GM23338 (cell line): Measurements from ENCODE around the gene SNX11. TPM values are rescaled to one million over a fixed set of nuclear protein-coding genes. Genes with fewer than 3 reads are reported as not detected.

ENCODE experiments used
- ATAC-seq: fragments of 200-7000 bp; cut with Tn5 transposase; 3 replicates; pipeline ENCODE4 v1.9.1; 2020
- DNase-seq: peaks from one replicate; pipeline ENCODE4 v3.0.0-alpha.2; 2015; ENCODE audit warnings: low spot score
- H2AFZ ChIP-seq: fragments of 200-600 bp; sonication (generic); 2 replicates; pipeline ENCODE4 v1.8.0; 2016; ENCODE audit warnings: antibody characterized with exemption, mild to moderate bottlenecking, moderate library complexity
- H3F3A ChIP-seq: fragments of 200-600 bp; sonication (generic); replicated peaks from 2 replicates; pipeline ENCODE4 v1.8.0; 2017; ENCODE audit warnings: antibody characterized with exemption, mixed run types, low read depth
- H3K27ac ChIP-seq: fragments of 200-600 bp; sonication (generic); 2 replicates; pipeline ENCODE4 v1.6.1; 2016; ENCODE audit warnings: low read depth
- H3K27me3 ChIP-seq: fragments of 200-600 bp; sonication (generic); 2 replicates; pipeline ENCODE4 v1.8.0; 2016; ENCODE audit warnings: mild to moderate bottlenecking, mixed run types, moderate library complexity; ENCODE audit not compliant: insufficient read depth
- H3K36me3 ChIP-seq: fragments of 200-600 bp; sonication (generic); 2 replicates; pipeline ENCODE4 v1.8.0; 2016; ENCODE audit warnings: mild to moderate bottlenecking; ENCODE audit not compliant: insufficient read depth
- H3K4me1 ChIP-seq: fragments of 200-600 bp; sonication (generic); 2 replicates; pipeline ENCODE4 v1.8.0; 2016; ENCODE audit warnings: mild to moderate bottlenecking, moderate library complexity; ENCODE audit not compliant: insufficient read depth
- H3K4me2 ChIP-seq: fragments of 200-600 bp; sonication (generic); 2 replicates; pipeline ENCODE4 v1.7.1; 2017; ENCODE audit warnings: mixed run types
- H3K4me3 ChIP-seq: fragments of 200-600 bp; sonication (generic); 2 replicates; pipeline ENCODE4 v1.6.1; 2016; ENCODE audit warnings: mixed run types
- H3K79me2 ChIP-seq: fragments of 200-600 bp; sonication (generic); replicated peaks from 2 replicates; pipeline ENCODE4 v1.8.0; 2017; ENCODE audit warnings: mild to moderate bottlenecking; ENCODE audit not compliant: insufficient read depth
- H3K9me2 ChIP-seq: fragments of 200-600 bp; sonication (generic); 2 replicates; pipeline ENCODE4 v1.8.0; 2017; ENCODE audit not compliant: insufficient read depth
- H4K20me1 ChIP-seq: fragments of 200-600 bp; sonication (generic); replicated peaks from 2 replicates; pipeline ENCODE4 v1.8.0; 2017; ENCODE audit warnings: mild to moderate bottlenecking; ENCODE audit not compliant: insufficient read depth
- H3K27ac Mint-ChIP-seq: 2 replicates; pipeline ENCODE4 v1.8.0; 2020; ENCODE audit warnings: inconsistent platforms, mild to moderate bottlenecking, moderate library complexity, mixed read lengths
- H3K27me3 Mint-ChIP-seq: 3 replicates; pipeline ENCODE4 v1.8.0; 2022; ENCODE audit warnings: low read depth, mild to moderate bottlenecking, moderate library complexity, mixed read lengths, inconsistent platforms; ENCODE audit not compliant: insufficient read depth, poor library complexity
- H3K36me3 Mint-ChIP-seq: 3 replicates; pipeline ENCODE4 v1.8.0; 2021; ENCODE audit warnings: low read depth, mild to moderate bottlenecking, inconsistent platforms, moderate library complexity, mixed read lengths
- H3K4me1 Mint-ChIP-seq: 3 replicates; pipeline ENCODE4 v1.8.0; 2020; ENCODE audit warnings: mild to moderate bottlenecking, inconsistent platforms, mixed read lengths
- H3K4me3 Mint-ChIP-seq: 3 replicates; pipeline ENCODE4 v1.8.0; 2021; ENCODE audit warnings: moderate library complexity, mild to moderate bottlenecking, inconsistent platforms, mixed read lengths
- H3K9me3 Mint-ChIP-seq: 3 replicates; pipeline ENCODE4 v1.8.0; 2020; ENCODE audit warnings: moderate library complexity, mild to moderate bottlenecking, inconsistent platforms, mixed read lengths
- CREB1 ChIP-seq: fragments of 250-450 bp; sonication (Bioruptor Pico); IDR thresholded peaks from 2 replicates; pipeline ENCODE4 v1.5.0; 2020; ENCODE audit warnings: low read depth, mild to moderate bottlenecking, moderate library complexity
- CTCF ChIP-seq, 2 experiments: fragments of 200-600 bp in 1 of 2; sonication (generic) in 1 of 2; conservative IDR thresholded peaks; 2 replicates each; pipeline versions ENCODE4 v1.5.1 to v1.6.1; 2016 to 2017; ENCODE audit warnings: antibody characterized with exemption in 2 of 2, low read depth in 2 of 2, mild to moderate bottlenecking in 2 of 2, moderate library complexity in 1 of 2
- ETS1 ChIP-seq: IDR thresholded peaks from 2 replicates; pipeline ENCODE4 v1.6.1; 2016; ENCODE audit warnings: antibody characterized with exemption
- EZH2phosphoT487 ChIP-seq: fragments of 200-600 bp; sonication (generic); IDR thresholded peaks from one replicate; pipeline ENCODE4 v1.8.1; 2018; ENCODE audit warnings: antibody characterized with exemption; ENCODE audit not compliant: unreplicated experiment
- JUNB ChIP-seq: IDR thresholded peaks from one replicate; pipeline ENCODE4 v1.6.1; 2016; ENCODE audit warnings: antibody characterized with exemption; ENCODE audit not compliant: unreplicated experiment
- POLR2AphosphoS5 ChIP-seq: IDR thresholded peaks from 2 replicates; pipeline ENCODE4 v1.6.1; 2016; ENCODE audit warnings: antibody characterized with exemption, low read depth
- ZNF114 ChIP-seq: fragments of 250-450 bp; sonication (Bioruptor Pico); IDR thresholded peaks from 2 replicates; pipeline ENCODE4 v1.5.0; 2020; ENCODE audit warnings: mild to moderate bottlenecking, moderate library complexity
- polyA plus RNA-seq: library from polyadenylated mRNA; unstranded; fragments of >200 nt; fragmentation: Nextera tagmentation; extraction: Ambion mirVana; gene quantifications from 2 replicates; pipeline ENCODE4 v1.2.1, GENCODE V29; 2016
- total RNA-seq: library from RNA; depleted of rRNA; stranded (reverse); fragments of >200 nt; shearing (Covaris generic); gene quantifications from 2 replicates; pipeline ENCODE4 v1.2.3, GENCODE V29; 2014
- TF ChIP-seq, protein P1 (sequence below): fragments of 250-450 bp; sonication (Bioruptor Pico); IDR thresholded peaks from 2 replicates; pipeline ENCODE4 v1.5.0; 2020; ENCODE audit warnings: mild to moderate bottlenecking, moderate library complexity

The SNX11 gene
- total and polyA plus RNA-seq, 2 experiments from 2014 or later: 7.9 to 16.3 TPM

- TF ChIP-seq ETS1 (no peak), ZNF114 (CRISPR knock-in tag) (no peak), CREB1 (CRISPR knock-in tag) (no peak), JUNB (no peak)
Measured at GRCh38 chr17:48102043-48102750, 5.4 kb upstream of the SNX11 start (continued).

GRCh38 chr17:48102798-48103715, 4.5 kb upstream of the SNX11 start:
- no peaks in the 10 kb centered on the region for H3K27me3 ChIP-seq
- H3K79me2 ChIP-seq: peaks cover 26% of the 10 kb centered on the region
- no peak for DNase-seq
- Mint-ChIP-seq H3K36me3 (peaks cover 2% of the 10 kb centered on the region; the same call in 1 of the 3 replicates), H3K4me1 (peaks cover 8% of the 10 kb centered on the region), H3K27me3 (peaks cover 13% of the 10 kb centered on the region), H3K27ac (no peak overlapping the region), H3K9me3 (no peaks in the 10 kb centered on the region; the same call in 1 of the 3 replicates), H3K4me3 (no peak overlapping the region)
- no peak overlapping the region for H3K27ac ChIP-seq
- no peak overlapping the region for H3K4me3 ChIP-seq
- no peak for ATAC-seq
- H3K9me2 ChIP-seq: no peaks in the 10 kb centered on the region
- H3K4me1 ChIP-seq: peaks cover 7% of the 10 kb centered on the region; the same call in 1 of the 2 replicates
- no peak overlapping the region for H3K4me2 ChIP-seq
- no peaks in the 10 kb centered on the region for H3K36me3 ChIP-seq
- no peak overlapping the region for H2AFZ ChIP-seq
- H4K20me1 ChIP-seq: peaks cover 10% of the 10 kb centered on the region; the same call in 1 of the 2 replicates
- H3F3A ChIP-seq: peaks cover 7% of the 10 kb centered on the region
- TF ChIP-seq JUNB: no peak
- no peak for TF ChIP-seq CTCF (conservative IDR thresholded peaks at IDR 0.05; ENCODE audit: low read depth in 2 of 2)
- no peak for TF ChIP-seq ZNF114 (CRISPR knock-in tag)
- no peak for TF ChIP-seq EZH2phosphoT487
- TF ChIP-seq POLR2AphosphoS5: no peak
- TF ChIP-seq CREB1 (CRISPR knock-in tag): no peak
- TF ChIP-seq ETS1: no peak
- TF ChIP-seq, protein P1, sequence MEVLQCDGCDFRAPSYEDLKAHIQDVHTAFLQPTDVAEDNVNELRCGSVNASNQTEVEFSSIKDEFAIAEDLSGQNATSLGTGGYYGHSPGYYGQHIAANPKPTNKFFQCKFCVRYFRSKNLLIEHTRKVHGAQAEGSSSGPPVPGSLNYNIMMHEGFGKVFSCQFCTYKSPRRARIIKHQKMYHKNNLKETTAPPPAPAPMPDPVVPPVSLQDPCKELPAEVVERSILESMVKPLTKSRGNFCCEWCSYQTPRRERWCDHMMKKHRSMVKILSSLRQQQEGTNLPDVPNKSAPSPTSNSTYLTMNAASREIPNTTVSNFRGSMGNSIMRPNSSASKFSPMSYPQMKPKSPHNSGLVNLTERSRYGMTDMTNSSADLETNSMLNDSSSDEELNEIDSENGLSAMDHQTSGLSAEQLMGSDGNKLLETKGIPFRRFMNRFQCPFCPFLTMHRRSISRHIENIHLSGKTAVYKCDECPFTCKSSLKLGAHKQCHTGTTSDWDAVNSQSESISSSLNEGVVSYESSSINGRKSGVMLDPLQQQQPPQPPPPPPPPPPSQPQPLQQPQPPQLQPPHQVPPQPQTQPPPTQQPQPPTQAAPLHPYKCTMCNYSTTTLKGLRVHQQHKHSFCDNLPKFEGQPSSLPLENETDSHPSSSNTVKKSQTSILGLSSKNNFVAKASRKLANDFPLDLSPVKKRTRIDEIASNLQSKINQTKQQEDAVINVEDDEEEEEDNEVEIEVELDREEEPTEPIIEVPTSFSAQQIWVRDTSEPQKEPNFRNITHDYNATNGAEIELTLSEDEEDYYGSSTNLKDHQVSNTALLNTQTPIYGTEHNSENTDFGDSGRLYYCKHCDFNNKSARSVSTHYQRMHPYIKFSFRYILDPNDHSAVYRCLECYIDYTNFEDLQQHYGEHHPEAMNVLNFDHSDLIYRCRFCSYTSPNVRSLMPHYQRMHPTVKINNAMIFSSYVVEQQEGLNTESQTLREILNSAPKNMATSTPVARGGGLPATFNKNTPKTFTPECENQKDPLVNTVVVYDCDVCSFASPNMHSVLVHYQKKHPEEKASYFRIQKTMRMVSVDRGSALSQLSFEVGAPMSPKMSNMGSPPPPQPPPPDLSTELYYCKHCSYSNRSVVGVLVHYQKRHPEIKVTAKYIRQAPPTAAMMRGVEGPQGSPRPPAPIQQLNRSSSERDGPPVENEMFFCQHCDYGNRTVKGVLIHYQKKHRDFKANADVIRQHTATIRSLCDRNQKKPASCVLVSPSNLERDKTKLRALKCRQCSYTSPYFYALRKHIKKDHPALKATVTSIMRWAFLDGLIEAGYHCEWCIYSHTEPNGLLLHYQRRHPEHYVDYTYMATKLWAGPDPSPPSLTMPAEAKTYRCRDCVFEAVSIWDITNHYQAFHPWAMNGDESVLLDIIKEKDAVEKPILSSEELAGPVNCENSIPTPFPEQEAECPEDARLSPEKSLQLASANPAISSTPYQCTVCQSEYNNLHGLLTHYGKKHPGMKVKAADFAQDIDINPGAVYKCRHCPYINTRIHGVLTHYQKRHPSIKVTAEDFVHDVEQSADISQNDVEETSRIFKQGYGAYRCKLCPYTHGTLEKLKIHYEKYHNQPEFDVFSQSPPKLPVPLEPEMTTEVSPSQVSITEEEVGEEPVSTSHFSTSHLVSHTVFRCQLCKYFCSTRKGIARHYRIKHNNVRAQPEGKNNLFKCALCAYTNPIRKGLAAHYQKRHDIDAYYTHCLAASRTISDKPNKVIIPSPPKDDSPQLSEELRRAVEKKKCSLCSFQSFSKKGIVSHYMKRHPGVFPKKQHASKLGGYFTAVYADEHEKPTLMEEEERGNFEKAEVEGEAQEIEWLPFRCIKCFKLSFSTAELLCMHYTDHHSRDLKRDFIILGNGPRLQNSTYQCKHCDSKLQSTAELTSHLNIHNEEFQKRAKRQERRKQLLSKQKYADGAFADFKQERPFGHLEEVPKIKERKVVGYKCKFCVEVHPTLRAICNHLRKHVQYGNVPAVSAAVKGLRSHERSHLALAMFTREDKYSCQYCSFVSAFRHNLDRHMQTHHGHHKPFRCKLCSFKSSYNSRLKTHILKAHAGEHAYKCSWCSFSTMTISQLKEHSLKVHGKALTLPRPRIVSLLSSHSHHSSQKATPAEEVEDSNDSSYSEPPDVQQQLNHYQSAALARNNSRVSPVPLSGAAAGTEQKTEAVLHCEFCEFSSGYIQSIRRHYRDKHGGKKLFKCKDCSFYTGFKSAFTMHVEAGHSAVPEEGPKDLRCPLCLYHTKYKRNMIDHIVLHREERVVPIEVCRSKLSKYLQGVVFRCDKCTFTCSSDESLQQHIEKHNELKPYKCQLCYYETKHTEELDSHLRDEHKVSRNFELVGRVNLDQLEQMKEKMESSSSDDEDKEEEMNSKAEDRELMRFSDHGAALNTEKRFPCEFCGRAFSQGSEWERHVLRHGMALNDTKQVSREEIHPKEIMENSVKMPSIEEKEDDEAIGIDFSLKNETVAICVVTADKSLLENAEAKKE (CRISPR knock-in tag): no peak
